ENCODE data around the gene ITIH5.
"Not testable (repeated sequence)": the region's sequence is repeated elsewhere in the genome, so short reads cannot be mapped to it uniquely, and the experiment has no call there.

ITIH5 gene

GRCh38 chr10:7666253-7667023 is at the start of gene ITIH5:
Gene ITIH5, minus strand, starts transcription at chr10:7666966. Its CDS starts 74 bp downstream, at chr10:7666892.
- no peak for FAIRE-seq
- no peak for DNase-seq (ENCODE audit: low spot score)

- FAIRE-seq (no peak), DNase-seq (ENCODE audit: low spot score) (no peak)
These were observed 48.7 kb upstream of the ITIH5 start for GRCh38 chr10:7715515-7715914.

GRCh38 chr10:7711075-7711474 is 44.3 kb upstream of the ITIH5 start:
- not testable (repeated sequence) for DNase-seq (ENCODE audit: low spot score); FAIRE-seq

- FAIRE-seq (no peak), DNase-seq (ENCODE audit: low spot score) (no peak)
These were observed 43.7 kb upstream of the ITIH5 start for GRCh38 chr10:7710446-7710845.

GRCh38 chr10:7708832-7709231 is 42.1 kb upstream of the ITIH5 start:
- FAIRE-seq (no peak), DNase-seq (ENCODE audit: low spot score) (no peak)

- FAIRE-seq (no peak), DNase-seq (ENCODE audit: low spot score) (no peak)
These were observed 41.3 kb upstream of the ITIH5 start for GRCh38 chr10:7707858-7708622.

GRCh38 chr10:7707102-7707501 is 40.3 kb upstream of the ITIH5 start:
- peak; percentile 30 for DNase-seq (ENCODE audit: low spot score)
- peak; percentile 93 for FAIRE-seq

GRCh38 chr10:7706534-7707073 is 39.8 kb upstream of the ITIH5 start:
- FAIRE-seq (no peak), DNase-seq (ENCODE audit: low spot score) (no peak)

- FAIRE-seq: no peak
- no peak for DNase-seq (ENCODE audit: low spot score)
These were observed 38.6 kb upstream of the ITIH5 start for GRCh38 chr10:7705341-7705740.

GRCh38 chr10:7704071-7705016 is 37.6 kb upstream of the ITIH5 start:
- no peak for DNase-seq (ENCODE audit: low spot score)

GRCh38 chr10:7703140-7703539 is 36.4 kb upstream of the ITIH5 start, which contains the start of gene ITIH2:
Gene ITIH2, plus strand, starts transcription at chr10:7703316. Its CDS starts 119 bp downstream, at chr10:7703435.
- FAIRE-seq: no peak
- no peak for DNase-seq (ENCODE audit: low spot score)

More at GRCh38 chr10:7704071-7705016, 37.6 kb upstream of the ITIH5 start:
- no peak for FAIRE-seq

GRCh38 chr10:7702288-7702812 is 35.6 kb upstream of the ITIH5 start:
- DNase-seq (ENCODE audit: low spot score) (no peak), FAIRE-seq (no peak)

GRCh38 chr10:7701158-7701742 is 34.5 kb upstream of the ITIH5 start:
- DNase-seq (ENCODE audit: low spot score) (no peak), FAIRE-seq (no peak)

- FAIRE-seq: peak; percentile 91
- DNase-seq (ENCODE audit: low spot score): peak; percentile 67
These were observed 33.9 kb upstream of the ITIH5 start for GRCh38 chr10:7700577-7701125.

GRCh38 chr10:7697426-7697825 is 30.7 kb upstream of the ITIH5 start:
- FAIRE-seq (no peak), DNase-seq (ENCODE audit: low spot score) (peak; percentile 48)

- FAIRE-seq: peak; percentile 98
These were observed 29.8 kb upstream of the ITIH5 start for GRCh38 chr10:7696545-7696944.

GRCh38 chr10:7693194-7693593 is 26.4 kb upstream of the ITIH5 start:
- FAIRE-seq; DNase-seq (ENCODE audit: low spot score): not testable (repeated sequence)

More at GRCh38 chr10:7696545-7696944, 29.8 kb upstream of the ITIH5 start:
- DNase-seq (ENCODE audit: low spot score): peak; percentile 94

- not testable (repeated sequence) for FAIRE-seq; DNase-seq (ENCODE audit: low spot score)
These were observed 25.6 kb upstream of the ITIH5 start for GRCh38 chr10:7692368-7692767.

GRCh38 chr10:7690885-7691597 is 24.3 kb upstream of the ITIH5 start:
- not testable (repeated sequence) for DNase-seq (ENCODE audit: low spot score); FAIRE-seq
